Panc1 (cell line): ENCODE data around the gene SMURF1. TPM values are rescaled to one million over a fixed set of nuclear protein-coding genes. Genes with fewer than 3 reads are reported as not detected.
A peak's percentile ranks its signal among the peaks of the same experiment; 100 is the strongest.

ENCODE experiments used
- ATAC-seq: fragments of 200-7000 bp; cut with Tn5 transposase; 2 replicates; pipeline ENCODE4 v1.9.1; 2020; ENCODE audit warnings: mild to moderate bottlenecking, moderate library complexity
- BruUV-seq: library from RNA; stranded (reverse); fragments of 400-500 nt; replicated peaks from 2 replicates; lab custom pipeline; 2021; lab: Mats Ljungman, UMichigan
- CTCF ChIA-PET: fragments of 300-600 bp; sonication (Branson Sonifier 250); formaldehyde crosslinking; loops from one replicate; lab custom pipeline; 2022; ENCODE audit warnings: antibody characterized with exemption; lab: Charles Lee
- POLR2A ChIA-PET: fragments of 300-600 bp; sonication (Branson Sonifier 250); formaldehyde crosslinking; loops from one replicate; lab custom pipeline; 2022; ENCODE audit warnings: antibody characterized with exemption; lab: Charles Lee
- DNase-seq: peaks from one replicate; pipeline ENCODE4 v3.0.0-alpha.2; 2010; ENCODE audit warnings: low read depth, low spot score
- H3K27ac ChIP-seq: 2 replicates; pipeline ENCODE4 v1.5.1; 2011; ENCODE audit warnings: mild to moderate bottlenecking, low read length, inconsistent platforms
- H3K27me3 ChIP-seq: fragments of 200-500 bp; sonication (Bioruptor generic); 2 replicates; pipeline ENCODE4 v1.6.0; 2014; ENCODE audit warnings: low read length, inconsistent platforms; ENCODE audit not compliant: control insufficient read depth, insufficient read depth
- H3K36me3 ChIP-seq: fragments of 200-500 bp; sonication (Bioruptor generic); 2 replicates; pipeline ENCODE4 v1.5.1; 2014; ENCODE audit warnings: inconsistent platforms, mild to moderate bottlenecking, low read length, moderate library complexity; ENCODE audit not compliant: control insufficient read depth, insufficient read depth
- H3K4me1 ChIP-seq: 2 replicates; pipeline ENCODE4 v1.5.1; 2011; ENCODE audit warnings: inconsistent platforms, mild to moderate bottlenecking, low read length, moderate library complexity; ENCODE audit not compliant: control insufficient read depth, insufficient read depth
- H3K4me3 ChIP-seq, 2 experiments: 2 replicates each; pipeline ENCODE4 v1.5.1; 2011 to 2012; ENCODE audit warnings: low read depth in 2 of 2, low read length in 2 of 2, mild to moderate bottlenecking in 2 of 2, inconsistent platforms in 1 of 2, moderate library complexity in 1 of 2
- H3K9me3 ChIP-seq: fragments of 200-500 bp; sonication (Bioruptor generic); 2 replicates; pipeline ENCODE4 v1.5.1; 2014; ENCODE audit warnings: low read depth, mild to moderate bottlenecking, inconsistent platforms, low read length, moderate library complexity; ENCODE audit not compliant: control insufficient read depth, insufficient read depth
- POLR2AphosphoS5 ChIP-seq: IDR thresholded peaks from 2 replicates; pipeline ENCODE4 v1.6.1; 2012; ENCODE audit warnings: mild to moderate bottlenecking, low read depth, low read length, moderate library complexity
- REST ChIP-seq, 2 experiments: IDR thresholded peaks; 2 replicates each; pipeline ENCODE4 v1.6.1; 2011 to 2012; ENCODE audit warnings: low read depth in 2 of 2, control low read depth in 1 of 2, low read length in 1 of 2, mild to moderate bottlenecking in 1 of 2, moderate library complexity in 1 of 2; ENCODE audit not compliant: insufficient read depth in 1 of 2
- SIN3A ChIP-seq: IDR thresholded peaks from 2 replicates; pipeline ENCODE4 v1.6.1; 2012; ENCODE audit warnings: low read depth, mild to moderate bottlenecking, low read length, moderate library complexity, borderline replicate concordance; ENCODE audit not compliant: insufficient read depth
- TCF7L2 ChIP-seq: IDR thresholded peaks from 2 replicates; pipeline ENCODE4 v1.6.1; 2011; ENCODE audit warnings: mild to moderate bottlenecking, low read depth, low read length, inconsistent platforms
- in situ Hi-C: cut with HindIII; loops from 2 replicates; pipeline ENCODE4 v1.10.0; 2016; ENCODE audit warnings: low sequenced_read_pairs, low pct_unique_long_range_greater_than_20kb
- intact Hi-C: fragments of 100-400 bp; cut with micrococcal nuclease; formaldehyde crosslinking; loops from one replicate; pipeline ENCODE4 v1.10.0; 2022; ENCODE audit not compliant: unreplicated experiment
- total RNA-seq: library from RNA; stranded (reverse); gene quantifications from one replicate; pipeline ENCODE4 v1.2.1, GENCODE V29; 2021; ENCODE audit not compliant: unreplicated experiment
- TF ChIP-seq, protein P1 (sequence below): fragments of 450-650 bp; IDR thresholded peaks from 2 replicates; pipeline ENCODE4 v1.5.1; 2017; ENCODE audit warnings: mild to moderate bottlenecking

Gene SMURF1
- total RNA-seq, 1 experiment from 2014 or later, result 47.0 TPM

- Histone ChIP-seq H3K27me3 (no peaks in the 10 kb centered on the region), H3K4me1 (peaks cover 85% of the 10 kb centered on the region), H3K4me3 (no peak overlapping the region), H3K9me3 (no peaks in the 10 kb centered on the region), H3K36me3 (no peaks in the 10 kb centered on the region), H3K27ac (no peak overlapping the region)
- CTCF ChIA-PET, result no interaction called here
- ATAC-seq, result no peak
- POLR2A ChIA-PET, result interaction anchor here (0.6 kb wide), 1 partner anchor 8 kb away, joined by 3 read pairs; no protein-coding TSS in a partner anchor
- no peak for DNase-seq
- intact Hi-C loops (loop anchor here (10.0 kb wide), 1 partner anchor 85 kb away; no protein-coding TSS in a partner anchor), in situ Hi-C loops (no loop called here)
- no TSS peak for BruUV-seq
- no peak for TF ChIP-seq POLR2AphosphoS5
- TF ChIP-seq REST (IDR thresholded peaks at IDR 0.05; ENCODE audit: insufficient read depth in 1 of 2, low read depth in 2 of 2, low read length in 1 of 2), result no peak
- TF ChIP-seq, protein P1, sequence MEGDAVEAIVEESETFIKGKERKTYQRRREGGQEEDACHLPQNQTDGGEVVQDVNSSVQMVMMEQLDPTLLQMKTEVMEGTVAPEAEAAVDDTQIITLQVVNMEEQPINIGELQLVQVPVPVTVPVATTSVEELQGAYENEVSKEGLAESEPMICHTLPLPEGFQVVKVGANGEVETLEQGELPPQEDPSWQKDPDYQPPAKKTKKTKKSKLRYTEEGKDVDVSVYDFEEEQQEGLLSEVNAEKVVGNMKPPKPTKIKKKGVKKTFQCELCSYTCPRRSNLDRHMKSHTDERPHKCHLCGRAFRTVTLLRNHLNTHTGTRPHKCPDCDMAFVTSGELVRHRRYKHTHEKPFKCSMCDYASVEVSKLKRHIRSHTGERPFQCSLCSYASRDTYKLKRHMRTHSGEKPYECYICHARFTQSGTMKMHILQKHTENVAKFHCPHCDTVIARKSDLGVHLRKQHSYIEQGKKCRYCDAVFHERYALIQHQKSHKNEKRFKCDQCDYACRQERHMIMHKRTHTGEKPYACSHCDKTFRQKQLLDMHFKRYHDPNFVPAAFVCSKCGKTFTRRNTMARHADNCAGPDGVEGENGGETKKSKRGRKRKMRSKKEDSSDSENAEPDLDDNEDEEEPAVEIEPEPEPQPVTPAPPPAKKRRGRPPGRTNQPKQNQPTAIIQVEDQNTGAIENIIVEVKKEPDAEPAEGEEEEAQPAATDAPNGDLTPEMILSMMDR, result no peak
- TF ChIP-seq TCF7L2, result no peak
- no peak for TF ChIP-seq SIN3A
Measured at GRCh38 chr7:99129536-99129935, 14.4 kb downstream of the SMURF1 start.

DNA sequence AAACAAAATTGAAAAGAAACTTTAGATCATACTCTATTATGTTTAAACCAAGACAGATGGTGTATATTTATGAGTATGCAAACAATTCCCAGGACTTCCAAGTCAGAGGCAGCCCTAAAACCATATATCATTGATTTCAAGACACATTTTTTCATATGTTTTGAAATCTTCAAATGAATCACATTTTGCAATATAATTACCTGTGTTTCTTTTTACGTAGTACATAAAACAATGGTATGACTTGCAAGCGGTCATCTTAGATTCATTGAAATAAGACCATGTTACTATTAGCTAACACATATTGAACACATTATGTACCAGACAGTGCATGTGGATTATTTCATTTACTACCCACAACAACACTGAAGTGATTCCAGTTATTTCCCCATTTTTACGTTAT is 14.9 kb downstream of the SMURF1 start:
- intact Hi-C loops, result loop anchor here (10.0 kb wide), 1 partner anchor 84 kb away; no protein-coding TSS in a partner anchor

More for the DNA sequence above, 14.9 kb downstream of the SMURF1 start:
- POLR2A ChIA-PET, result interaction anchor here (0.6 kb wide), 1 partner anchor 8 kb away, joined by 3 read pairs; no protein-coding TSS in a partner anchor
- ATAC-seq, result no peak
- in situ Hi-C loops, result no loop called here
- no TSS peak for BruUV-seq
- no peak for DNase-seq
- Histone ChIP-seq H3K27ac (peak overlapping the region; percentile 74; the same call in 1 of the 2 replicates), H3K4me1 (peaks cover 85% of the 10 kb centered on the region), H3K9me3 (no peaks in the 10 kb centered on the region), H3K4me3 (no peak overlapping the region), H3K27me3 (no peaks in the 10 kb centered on the region), H3K36me3 (no peaks in the 10 kb centered on the region)
- TF ChIP-seq POLR2AphosphoS5, result no peak
- no peak for TF ChIP-seq TCF7L2
- TF ChIP-seq REST (IDR thresholded peaks at IDR 0.05; ENCODE audit: insufficient read depth in 1 of 2, low read depth in 2 of 2, low read length in 1 of 2), result no peak
- TF ChIP-seq SIN3A, result no peak
- TF ChIP-seq, protein P1, result no peak
- CTCF ChIA-PET, result no interaction called here
